Kidney capillary endothelial cell (primary cell): ENCODE measurements around the gene IL1RAPL2.
A peak's percentile ranks its signal among the peaks of the same experiment; 100 is the strongest.
"Not testable (repeated sequence)": the region's sequence is repeated elsewhere in the genome, so short reads cannot be mapped to it uniquely, and the experiment has no call there.

Source experiments
- DNase-seq: peaks from one replicate; pipeline ENCODE4 v3.0.0-alpha.2; 2018; ENCODE audit warnings: low spot score

IL1RAPL2 gene

DNA sequence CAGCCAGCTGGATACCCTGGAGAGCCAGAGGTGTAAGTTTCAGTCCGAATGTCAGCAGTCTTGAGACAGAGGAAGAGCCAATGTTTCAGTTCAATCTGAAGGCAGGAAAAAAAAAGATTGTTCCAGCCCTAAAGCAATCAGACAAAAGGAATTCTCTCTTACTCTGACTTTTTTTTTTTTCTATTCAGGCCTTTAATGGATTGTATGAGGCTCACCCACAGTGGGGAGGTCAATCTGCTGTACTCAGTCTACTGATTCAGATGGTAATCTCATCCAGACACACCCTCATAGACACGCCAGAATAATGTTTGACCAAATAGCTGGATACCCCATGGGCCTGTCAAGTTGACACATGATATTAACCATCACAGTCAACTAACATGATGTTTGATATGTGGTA, 602.6 kb downstream of the IL1RAPL2 start:
- no peak for DNase-seq

DNA sequence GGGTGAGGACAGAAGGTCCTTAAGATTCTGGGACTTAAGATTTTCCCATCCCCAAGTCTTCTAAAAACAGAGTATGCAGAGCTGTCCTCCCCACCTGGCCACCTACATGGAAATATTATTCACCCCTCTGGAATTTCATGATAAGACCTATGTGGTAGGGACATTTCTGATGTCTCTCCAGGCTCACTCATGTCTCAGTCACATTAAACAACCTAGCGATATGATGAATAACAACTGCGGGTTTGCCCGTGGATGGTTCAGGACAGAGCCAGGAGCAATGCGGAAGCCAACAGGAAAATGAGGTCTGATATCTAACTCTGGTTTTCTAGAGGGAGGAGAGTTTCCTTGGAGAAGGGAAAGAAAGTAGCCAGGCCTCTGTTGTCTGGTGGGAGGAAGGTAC, 607.1 kb downstream of the IL1RAPL2 start:
- DNase-seq = no peak

DNA sequence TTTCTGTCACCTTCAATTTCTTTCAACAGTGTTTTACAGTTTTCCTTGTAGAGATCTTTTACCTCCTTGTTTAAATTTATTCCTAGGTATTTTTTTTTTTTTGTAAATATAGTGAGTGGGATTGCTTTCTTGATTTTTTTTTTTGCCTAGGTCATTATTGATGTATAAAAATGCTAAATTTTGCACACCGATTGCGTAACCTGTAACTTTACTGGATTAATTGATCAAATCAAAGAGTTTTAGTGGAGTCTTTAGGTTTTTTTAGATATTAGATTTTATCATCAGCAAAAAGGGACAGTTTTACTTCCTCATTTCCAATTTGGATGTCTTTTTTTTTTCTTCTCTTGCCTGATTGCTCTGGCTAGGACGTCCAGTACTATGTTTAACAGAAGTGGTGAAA, 613.6 kb downstream of the IL1RAPL2 start:
- DNase-seq = no peak

DNA sequence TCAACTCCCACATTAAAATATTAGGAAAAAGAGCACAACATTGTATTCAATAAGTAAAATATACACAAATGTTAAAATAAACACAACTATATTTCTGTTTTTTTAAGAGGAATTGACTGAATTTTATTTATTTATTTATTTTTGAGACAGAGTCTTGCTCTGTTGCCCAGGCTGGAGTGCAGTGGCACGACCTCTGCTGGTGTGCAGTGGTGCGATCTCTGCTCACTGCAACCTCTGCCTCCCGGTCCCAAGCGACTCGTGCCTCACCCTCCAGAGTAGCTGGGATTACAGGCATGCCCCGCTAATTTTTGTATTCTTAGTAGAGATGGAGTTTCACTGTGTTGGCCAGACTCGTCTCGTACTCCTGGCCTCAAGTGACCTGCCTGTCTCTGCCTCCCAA, 623.1 kb downstream of the IL1RAPL2 start:
- DNase-seq = no peak

DNA sequence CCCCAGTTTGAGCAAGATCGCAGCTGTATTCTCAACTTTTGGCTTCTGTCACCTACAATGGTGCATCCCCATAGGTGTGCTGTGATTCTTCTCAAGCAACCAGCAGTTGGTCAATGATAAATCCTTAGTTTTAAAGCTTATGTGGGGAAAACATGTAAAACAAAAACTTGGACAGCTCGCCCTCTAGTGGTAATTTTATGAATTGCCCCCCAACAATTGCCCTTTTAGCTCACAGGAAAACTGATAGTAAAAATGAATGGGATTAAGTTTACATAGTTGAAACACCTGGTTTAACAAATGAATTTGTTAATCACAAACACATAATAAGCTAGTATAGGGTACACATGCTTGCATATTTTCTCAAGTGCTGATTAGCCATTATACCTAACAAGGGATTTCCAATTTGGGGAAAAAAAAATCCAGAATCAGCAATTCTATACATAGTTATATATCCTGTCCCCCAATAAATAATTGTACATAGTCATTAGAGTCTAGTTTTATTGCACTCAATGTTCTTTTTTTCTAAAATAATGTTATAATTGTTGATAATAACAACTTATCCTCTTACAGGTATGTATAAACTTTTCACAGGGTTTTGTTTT, 624.4 kb downstream of the IL1RAPL2 start:
- DNase-seq = peak; percentile 40

DNA sequence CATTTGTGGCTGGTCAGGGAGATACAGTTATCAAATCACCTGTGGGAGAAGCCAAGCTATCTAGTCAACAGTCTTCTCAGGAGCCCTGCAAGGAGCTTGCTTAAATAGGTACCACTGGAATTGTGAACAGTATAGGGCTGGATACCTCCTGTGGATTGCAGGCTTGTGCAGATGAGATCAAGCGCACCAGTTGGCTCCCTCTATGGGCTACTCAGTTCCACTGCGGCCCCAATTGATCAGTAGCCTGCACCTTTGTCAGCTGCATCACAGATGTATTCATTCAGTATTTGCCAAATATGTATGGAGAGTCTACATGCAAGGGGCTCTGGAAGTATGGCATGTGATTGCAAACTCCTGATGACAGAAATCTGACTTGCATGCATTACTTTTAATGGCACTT, 625.9 kb downstream of the IL1RAPL2 start:
- DNase-seq = no peak

DNA sequence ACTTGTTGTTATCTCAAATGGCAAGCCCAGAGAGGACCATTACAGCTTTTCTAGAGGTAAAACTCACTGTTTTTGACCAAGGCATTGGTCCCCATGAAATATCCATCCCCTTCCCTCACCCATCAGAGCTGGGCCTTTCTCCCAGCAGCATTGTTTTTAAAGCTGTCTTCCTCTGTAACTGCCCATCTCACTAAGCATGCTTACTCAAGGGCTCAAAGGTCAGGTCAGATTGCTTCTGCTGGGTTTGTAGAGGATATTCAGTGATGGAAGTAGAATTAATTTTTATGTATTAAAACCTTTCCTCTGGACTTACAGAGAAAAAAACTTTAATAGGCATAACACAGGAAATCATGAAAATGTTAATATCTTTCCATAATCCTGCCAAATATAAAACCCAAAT, 643.4 kb downstream of the IL1RAPL2 start:
- no peak for DNase-seq

DNA sequence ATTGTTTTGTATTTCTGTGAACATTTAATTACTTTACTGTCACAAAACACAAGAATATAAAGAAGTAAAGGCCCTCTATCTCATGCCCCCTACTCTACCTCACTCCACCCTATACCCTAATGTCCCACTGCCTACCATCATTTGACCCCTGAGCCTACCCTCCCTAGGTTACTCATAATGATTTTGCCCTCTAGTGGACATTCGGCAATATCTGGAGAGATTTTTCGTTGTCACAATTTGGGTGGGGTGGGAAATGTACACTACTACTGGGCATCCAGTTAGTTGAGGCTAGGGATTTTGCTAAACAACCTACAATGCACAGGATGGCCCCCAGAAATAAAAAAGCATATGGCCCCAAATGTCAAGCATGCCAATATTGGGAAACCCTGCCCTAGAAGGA, 644.3 kb downstream of the IL1RAPL2 start:
- no peak for DNase-seq

DNA sequence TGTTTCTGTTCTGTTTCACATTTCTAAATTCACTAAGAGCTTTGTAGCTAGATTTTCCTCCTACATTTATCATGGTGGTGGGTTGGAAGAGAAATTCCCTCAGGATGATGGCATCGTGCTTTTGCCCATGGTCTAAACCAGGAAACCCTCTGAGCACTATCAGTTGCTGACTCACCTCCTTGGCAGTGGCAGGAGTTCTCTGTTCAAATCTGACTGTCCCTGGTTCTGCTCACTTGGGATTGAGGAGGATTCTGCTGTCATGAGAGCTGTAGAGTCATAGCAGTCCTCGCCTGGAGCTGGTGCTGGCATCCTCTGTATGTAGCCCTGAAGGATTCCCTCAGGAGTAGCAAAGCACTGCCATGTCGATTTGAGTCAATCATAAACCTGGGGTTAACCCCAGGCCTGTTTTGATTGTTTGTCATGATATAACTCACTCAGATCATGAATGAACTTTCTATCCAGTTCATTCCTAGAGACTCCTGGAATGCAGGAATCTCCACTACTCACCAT, 645.1 kb downstream of the IL1RAPL2 start:
- DNase-seq = no peak

DNA sequence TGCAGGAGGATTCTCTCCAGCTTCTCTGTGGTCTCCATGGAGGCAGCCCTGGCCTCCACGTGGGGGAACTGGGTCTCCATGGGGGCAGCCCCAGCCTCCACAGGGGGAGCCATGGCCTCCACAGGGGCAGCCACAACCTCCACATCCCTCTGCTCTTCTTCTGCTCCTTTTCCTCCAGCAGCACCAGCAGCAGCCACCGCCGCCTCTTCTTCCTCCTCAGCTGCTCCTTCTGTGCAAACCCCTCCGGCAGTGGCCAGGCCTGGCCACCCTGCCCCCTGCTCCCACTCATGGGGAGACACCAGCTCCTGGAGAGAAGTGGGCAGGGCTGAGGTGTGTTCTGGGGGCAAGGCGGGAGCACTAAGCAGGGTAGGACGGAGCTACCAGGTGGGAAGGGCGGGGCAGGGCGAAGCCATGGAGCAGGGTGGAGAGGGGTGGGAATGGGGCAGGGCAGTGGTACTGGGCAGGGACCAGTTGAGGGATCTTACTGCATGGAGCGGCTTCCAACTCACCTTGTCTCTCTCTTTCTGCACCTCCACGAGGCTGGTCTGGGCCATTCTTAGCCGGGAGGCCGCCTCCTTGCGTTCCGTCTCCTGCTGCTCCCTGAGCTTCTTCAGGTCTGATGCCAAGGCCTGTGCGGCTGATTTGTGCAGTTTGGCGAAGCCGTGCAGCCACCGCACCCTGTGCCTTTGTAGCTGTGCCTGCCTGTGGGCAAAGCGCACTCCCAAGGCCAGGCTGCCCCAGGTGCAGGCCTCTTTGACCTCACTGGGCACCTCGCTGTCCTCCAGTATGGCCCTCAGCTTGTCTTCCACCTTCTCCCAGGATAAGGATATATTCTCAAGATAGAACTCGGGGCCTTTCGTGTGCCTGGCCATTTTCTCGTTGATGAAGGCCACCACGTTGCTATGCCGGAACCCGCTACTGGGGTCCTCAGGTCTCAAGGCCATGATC, 653.7 kb downstream of the IL1RAPL2 start:
- no peak for DNase-seq

DNA sequence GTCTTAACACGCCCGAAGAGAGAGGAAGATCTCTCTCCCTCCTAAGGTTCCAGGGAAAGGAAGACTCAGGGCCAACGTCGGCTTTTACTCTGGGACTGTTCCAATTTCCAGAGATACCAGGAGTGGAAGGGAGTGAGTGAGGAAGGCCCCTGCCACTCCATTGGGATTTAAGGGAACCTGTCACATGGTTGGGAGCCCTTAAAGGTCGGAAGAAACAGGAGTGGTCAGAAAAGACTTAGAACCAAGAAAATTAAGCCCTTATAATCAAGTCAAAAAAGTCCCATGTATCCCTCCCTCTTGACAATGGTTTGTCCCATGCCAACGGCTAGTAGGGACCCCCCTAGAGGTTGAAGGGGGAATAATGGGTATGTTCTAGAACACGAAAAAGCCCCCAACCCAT, 654.6 kb downstream of the IL1RAPL2 start, which contains the start of gene TEX13A:
Gene TEX13A, minus strand, starts transcription at position 59 of the 400 bp plus-strand sequence. CDS start 297 bp downstream, outside the sequence.
- no peak for DNase-seq

DNA sequence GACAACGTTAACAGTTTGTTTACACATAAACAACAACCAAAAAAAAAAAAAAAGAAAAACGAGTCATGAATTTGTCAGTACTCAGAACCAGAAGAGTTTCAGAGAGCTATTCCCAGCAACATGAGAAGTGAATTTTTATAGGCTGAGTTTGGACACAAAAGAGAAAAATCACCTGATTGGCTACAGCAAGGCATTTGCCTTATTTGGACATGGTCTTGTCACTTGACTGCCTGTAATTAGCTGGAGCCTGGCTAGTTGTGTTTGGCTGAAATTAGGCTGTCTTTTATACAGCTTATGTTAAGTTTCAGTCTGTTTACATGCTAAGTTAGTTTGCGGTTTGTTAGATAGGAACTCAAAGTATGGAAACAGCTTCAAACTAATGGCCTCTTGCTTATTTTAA, 655.4 kb downstream of the IL1RAPL2 start:
- no peak for DNase-seq

DNA sequence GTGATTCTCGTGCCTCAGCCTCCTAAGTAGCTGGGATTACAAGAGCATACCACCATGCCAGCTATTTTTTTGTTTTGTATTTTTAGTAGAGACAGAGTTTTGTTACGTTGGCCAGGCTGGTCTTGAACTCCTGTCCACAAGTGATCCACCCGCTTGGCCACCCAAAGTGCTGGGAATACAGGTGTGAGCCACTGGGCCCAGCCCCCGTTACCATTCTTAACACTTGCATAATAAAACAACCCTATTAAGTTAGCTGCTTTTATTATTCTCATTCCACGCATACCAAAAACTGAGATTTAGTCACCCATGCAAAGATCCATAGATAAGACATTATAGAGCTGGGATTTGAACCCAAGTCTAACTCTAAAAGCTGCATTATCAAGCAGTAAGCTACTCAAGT, 660.5 kb downstream of the IL1RAPL2 start:
- no peak for DNase-seq

DNA sequence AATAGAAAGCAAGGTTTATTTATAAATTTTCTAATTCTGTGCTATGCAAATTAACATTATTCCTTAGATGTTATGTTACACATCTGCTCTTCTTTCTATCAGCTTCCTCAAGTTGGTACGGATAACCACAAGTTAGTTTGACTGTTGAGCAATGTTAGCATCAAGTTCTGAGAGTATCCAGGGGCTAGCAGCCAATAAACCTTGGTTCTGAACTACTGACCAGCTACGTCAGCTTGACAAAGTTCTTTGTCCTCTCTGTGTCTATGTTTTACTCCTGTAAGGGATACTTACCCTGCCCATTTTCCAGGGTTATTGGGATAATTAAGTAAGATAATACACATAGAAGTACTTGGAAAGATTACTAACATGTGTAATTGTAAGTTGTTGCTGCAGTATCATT, 662.6 kb downstream of the IL1RAPL2 start:
- no peak for DNase-seq

DNA sequence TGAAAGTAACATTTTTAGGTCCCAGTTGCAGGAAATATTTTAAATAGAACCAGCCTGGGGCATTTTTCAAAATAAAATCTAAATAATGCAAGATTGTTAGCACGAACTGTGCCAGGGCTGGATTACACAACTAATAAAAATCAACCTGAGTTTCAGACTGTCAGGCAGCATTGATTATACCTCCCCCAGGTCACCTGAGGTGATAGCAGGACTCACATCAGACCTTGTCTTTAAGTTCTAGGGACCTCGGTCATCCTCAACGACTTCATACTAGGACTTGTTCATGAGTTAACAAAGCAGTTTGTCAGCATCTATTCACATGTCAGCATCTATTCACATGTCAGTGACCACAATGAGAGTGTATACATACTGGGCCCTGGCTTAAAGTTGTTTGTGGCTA, 663.1 kb downstream of the IL1RAPL2 start:
- no peak for DNase-seq

DNA sequence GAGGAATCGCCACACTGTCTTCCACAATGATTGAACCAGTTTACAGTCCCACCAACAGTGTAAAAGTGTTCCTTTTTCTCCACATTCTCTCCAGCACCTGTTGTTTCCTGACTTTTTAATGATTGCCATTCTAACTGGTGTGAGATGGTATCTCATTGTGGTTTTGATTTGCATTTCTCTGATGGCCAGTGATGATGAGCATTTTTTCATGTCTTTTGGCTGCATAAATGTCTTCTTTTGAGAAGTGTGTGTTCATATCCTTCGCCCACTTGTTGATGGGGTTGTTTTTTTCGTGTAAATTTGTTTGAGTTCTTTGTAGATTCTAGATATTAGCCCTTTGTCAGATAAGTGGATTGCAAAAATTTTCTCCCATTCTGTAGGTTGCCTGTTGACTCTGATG, 671.4 kb downstream of the IL1RAPL2 start:
- not testable (repeated sequence) for DNase-seq

DNA sequence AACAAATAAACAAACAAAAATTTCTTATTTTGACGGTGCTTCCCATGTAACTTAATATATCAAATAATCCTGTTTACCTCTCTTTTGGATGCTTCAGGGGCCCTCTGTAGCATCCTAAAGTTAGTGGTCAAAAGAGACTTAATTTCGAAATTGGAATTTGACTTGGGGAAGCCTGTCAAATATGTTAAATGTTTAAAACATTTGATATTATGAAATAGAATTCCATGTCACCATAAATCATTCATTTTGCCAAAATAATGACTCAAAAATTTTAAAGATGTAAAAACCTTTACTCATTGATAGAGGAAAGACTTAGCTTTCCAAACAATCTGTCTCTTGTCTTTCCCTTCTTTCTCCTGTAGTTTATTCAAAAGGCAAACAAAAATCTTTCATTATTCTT, 675.1 kb downstream of the IL1RAPL2 start:
- no peak for DNase-seq

DNA sequence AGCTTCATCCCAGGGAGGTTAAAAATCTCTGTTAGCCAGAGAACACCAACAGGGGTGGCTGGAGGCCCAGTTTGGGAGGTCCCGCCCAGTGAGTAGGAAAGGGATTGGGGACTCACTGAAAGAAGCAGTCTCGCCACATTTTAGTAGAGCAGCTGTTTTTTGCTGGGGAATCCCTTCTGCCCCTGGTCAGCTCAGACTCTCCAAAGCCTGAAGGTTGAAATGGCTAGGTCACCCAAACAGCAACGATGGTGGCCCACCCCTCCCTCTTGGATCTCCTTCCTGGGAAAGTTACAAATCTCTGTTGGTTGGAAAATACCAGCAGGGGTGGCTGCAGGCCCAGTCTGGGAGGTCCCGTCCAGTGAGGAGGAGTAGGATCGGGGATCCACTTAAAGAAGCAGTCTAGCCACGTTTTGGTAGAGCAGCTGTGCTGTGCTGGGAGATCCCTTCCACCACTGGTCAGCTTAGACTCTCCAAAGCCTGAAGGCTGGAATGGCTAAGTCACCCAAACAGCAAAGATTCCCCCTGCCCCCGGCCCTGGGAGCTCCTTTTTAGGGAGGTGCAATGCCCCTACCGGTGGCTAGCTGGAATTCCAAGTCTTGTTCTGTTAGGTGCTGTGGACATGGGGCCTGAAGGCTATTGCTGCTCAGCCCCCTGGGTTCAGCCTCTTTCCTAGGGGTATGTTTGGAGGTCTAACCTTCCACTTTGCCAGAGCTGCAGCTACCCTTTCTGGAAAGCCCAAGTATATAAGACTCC, 694.5 kb downstream of the IL1RAPL2 start:
- DNase-seq = no peak

DNA sequence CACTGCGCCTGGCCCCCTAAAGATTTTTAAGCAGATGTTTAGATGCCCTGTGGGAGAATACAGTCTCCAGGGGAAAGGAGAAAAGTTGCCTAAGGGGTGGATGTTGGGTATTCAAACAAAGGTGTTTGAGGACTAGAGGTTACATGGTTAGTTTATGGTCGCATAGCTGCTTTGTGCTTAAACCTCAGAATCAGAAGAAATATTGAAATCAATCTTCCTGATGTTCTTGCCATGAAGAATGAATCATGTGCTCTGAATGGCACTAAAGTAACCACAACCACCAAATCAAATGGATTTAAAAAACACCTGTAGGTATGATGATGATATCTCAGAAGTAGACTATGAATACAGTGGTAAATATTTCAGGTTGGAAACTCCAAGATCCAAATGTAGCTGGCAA, 697.2 kb downstream of the IL1RAPL2 start:
- no peak for DNase-seq

DNA sequence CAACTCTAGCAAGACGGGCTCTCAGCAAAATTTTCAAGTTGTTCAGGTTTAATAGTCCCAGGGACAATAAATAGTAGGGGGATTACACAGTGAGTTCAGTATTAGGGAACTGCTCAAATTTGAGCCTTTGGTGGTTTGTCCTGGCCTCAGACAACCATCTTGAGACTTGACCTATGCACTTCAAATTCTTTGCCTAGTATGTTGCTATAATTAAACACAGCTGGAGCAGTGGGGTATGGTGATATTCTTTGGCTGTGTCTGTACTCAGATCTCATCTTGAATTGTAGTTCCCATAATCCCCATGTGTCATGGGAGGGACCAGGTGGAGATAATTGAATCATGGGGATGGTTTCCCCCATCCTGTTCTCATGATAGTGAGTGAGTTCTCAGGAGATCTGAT, 697.8 kb downstream of the IL1RAPL2 start:
- no peak for DNase-seq

DNA sequence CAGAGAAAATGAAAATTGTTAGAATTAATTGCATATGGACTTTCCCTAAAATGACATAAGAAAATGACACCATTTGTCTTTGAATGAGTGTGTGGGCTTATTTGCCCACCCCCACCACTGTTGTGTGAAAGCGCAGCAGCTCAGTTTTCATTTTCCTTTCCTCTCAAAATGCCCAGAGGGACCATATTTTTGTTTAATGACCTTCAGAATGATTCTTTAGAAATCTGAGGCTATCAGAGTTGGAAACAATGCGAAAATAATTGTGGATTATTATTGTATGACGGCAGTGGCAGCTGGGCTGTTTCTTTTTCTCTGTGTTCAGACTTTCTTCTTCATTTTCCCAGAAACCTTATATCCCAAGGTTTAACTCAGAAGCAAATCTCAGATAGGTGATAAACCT, 699.1 kb downstream of the IL1RAPL2 start:
- no peak for DNase-seq

DNA sequence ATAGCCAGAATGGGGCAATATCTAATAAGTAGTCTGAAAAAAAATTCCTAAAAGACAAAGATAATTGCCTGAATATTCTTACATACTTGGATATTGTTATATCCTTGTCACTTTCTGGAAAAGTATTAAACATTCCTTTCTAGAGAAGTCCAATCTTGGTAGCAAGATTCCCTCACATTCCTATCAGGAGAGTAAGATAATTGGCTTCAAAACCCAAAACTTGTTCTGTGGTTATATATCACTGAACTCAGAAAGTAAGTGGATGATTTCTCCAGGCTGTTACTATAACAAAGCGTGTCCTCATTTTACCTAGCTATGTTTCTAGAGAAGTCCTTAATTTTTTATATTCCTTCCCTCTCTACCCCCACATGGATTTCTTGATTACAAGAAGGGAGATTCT, 700.5 kb downstream of the IL1RAPL2 start:
- DNase-seq = no peak

DNA sequence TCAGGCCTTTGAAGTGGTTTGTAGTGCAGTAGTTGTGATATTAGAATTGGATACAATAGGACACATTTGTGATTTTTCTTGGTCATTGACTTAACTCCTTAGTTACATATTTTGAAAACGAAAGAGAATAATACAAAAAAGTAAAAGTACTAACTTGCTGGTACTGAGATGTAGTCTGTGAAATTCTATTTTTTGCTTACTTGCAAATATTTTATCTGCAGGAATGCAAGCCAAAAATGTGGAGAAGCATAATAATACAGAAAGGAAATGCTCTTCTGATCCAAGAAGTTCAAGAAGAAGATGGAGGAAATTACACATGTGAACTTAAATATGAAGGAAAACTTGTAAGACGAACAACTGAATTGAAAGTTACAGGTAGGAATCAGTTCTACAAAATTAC, 701.2 kb downstream of the IL1RAPL2 start:
- no peak for DNase-seq
